ENCODE measurements around the gene CNTFR.

DNA sequence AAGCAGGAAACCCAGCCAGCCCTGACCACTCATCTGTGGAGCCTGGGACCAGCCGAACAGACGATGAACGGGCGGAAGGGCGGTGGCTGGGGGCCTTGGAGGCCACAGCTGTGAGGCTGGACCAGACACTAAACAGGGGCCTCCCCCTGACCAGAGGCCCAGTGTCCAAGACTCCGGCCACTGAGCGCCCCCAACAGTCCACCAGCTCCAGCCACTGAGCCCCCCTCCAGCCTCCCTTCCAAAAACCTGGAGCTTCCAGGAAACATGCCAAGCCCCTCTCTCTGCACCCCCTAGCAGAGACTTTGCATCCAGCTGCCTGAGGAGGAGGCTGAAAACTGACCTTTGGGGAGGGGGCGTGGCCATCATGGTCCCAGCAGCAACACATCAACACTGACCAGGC, 23.2 kb downstream of the CNTFR start:
- TF ChIP-seq, protein P1, sequence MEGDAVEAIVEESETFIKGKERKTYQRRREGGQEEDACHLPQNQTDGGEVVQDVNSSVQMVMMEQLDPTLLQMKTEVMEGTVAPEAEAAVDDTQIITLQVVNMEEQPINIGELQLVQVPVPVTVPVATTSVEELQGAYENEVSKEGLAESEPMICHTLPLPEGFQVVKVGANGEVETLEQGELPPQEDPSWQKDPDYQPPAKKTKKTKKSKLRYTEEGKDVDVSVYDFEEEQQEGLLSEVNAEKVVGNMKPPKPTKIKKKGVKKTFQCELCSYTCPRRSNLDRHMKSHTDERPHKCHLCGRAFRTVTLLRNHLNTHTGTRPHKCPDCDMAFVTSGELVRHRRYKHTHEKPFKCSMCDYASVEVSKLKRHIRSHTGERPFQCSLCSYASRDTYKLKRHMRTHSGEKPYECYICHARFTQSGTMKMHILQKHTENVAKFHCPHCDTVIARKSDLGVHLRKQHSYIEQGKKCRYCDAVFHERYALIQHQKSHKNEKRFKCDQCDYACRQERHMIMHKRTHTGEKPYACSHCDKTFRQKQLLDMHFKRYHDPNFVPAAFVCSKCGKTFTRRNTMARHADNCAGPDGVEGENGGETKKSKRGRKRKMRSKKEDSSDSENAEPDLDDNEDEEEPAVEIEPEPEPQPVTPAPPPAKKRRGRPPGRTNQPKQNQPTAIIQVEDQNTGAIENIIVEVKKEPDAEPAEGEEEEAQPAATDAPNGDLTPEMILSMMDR (IDR thresholded peaks at IDR 0.05): no peak
- no peak for TF ChIP-seq POLR2A (IDR thresholded peaks at IDR 0.05)

Measured in body of pancreas (tissue), 4 donors.